NCI-H69 (cell line): ENCODE data around the gene GLI3.

Source experiments
- DNase-seq: peaks from one replicate; lab custom pipeline; 2025; lab: John Stamatoyannopoulos, UW

Gene GLI3

GRCh38 chr7:42143711-42144600, 93.1 kb downstream of the GLI3 start:
- no peak for DNase-seq

DNA sequence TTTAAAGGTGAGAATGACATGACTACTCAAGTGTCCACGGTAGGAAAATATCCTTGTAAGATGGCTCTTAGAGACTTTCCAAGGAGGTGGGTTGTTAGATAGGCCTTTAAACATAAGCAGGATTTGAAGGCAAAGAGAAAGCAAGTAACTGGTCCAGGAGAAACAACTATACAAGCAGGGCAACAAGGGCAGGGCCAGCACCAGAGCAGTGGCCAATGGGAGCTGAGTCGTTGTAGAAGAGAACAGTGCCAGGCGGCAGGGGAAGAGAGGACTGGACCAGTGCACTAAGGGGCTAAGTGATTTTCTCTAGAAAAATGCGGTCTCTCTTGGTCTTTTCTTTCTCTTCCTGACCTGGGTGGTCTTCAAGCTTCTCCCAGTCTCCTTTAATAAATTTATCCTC, 94.9 kb downstream of the GLI3 start:
- no peak for DNase-seq

DNA sequence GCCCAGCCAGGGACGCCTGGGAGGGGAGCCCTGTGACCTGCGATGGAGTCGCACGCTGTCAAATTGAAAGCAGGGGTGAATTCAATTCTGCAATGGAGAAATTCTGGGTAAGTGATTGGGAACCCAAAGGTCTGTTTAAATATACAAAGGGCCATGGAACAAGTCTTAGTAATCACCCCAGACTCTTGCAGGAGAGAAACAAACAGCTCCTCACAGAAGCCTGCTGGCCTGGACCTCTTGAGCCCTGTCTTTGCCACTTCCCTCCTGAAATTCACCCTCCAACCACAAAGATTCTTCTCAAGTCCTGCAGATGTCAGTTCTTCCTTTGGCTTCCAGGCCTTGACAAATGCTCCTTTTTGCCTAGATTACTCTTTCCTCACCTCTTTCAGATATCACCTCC, 97.3 kb downstream of the GLI3 start:
- DNase-seq = no peak

DNA sequence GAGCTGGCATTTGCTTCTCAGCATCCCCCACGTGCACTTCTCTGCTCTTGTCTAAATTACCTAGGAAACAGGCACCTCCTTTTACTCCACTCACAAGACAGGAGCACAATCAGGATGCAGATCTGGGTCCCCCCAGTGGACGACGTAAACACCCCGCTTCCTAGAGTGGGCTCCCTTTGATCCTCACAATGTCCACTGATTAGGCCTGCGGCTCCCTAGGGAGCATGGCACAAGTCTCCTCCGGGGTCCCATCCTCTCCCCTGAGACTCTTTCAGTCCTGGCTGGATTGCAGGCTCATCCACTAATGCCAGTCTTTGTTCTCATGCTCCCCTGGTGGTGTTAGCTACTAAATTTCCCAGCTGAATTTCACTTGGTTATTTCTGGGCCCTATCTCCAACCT, 98.3 kb downstream of the GLI3 start:
- no peak for DNase-seq

GRCh38 chr7:42137941-42138340, 99.1 kb downstream of the GLI3 start:
- DNase-seq = no peak

DNA sequence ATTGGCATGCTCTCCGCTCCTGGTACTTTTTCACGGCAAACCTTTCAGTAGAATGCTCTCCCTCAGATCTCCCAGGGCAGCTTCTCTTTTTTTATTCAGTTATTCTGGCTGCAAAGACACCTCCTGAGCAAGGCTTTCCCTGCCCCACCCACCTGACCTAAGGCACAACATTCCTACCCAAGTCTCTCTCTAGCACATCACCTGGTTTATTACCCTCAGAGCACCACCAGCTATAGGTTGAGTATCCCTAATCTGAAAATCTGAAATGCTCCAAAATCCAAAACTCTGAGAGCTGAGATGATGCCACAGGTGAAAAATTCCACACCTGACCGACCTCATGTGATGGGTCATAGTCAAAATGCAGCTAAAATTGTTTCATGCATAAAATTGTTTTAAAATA, 99.6 kb downstream of the GLI3 start:
- DNase-seq = no peak

- DNase-seq = no peak
Measured at GRCh38 chr7:42135728-42136127, 101.3 kb downstream of the GLI3 start.

GRCh38 chr7:42134276-42134876, 102.6 kb downstream of the GLI3 start:
- no peak for DNase-seq

DNA sequence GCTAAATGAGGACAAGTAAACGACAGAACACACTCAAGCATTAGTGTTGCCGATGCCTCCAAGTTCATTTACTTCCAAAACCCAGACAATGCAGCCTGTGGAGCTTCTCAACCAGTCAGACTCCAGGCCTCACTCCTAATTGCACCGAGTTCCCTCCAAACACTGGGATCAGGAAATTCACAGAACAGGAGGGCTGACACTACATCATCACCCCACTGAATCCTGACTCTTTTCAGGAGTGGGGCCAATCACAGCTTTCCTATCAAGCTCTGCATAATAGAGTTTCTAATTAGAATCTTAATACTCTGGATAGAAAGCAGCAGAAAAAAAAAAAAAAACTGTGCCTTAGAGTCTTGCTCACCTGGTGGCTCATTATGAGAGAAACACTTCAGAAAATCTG, 103.7 kb downstream of the GLI3 start:
- no peak for DNase-seq

DNA sequence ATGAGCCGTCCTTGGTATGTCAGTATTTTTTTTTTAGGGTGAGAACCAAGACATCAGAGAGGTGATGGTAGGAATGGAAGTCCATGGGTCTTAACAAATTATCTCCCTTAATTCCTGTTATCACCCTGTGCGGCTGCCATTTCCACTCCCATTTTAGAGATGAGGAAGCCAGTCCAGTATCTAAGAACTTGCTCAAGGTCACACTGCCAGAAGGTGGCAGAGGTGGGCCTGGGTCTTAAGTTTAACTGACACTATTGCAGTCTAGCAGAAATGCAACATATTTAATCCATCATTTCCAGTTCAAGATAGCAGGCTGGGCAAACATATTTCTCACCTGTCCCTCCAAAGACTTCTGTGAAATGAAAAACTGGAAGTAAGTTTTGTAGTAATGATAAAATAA, 108.3 kb downstream of the GLI3 start:
- DNase-seq = no peak

- DNase-seq = no peak
Measured at GRCh38 chr7:42127232-42127622, 109.8 kb downstream of the GLI3 start.

- DNase-seq = no peak
Measured at GRCh38 chr7:42126475-42127231, 110.4 kb downstream of the GLI3 start.

GRCh38 chr7:42125321-42125720, 111.7 kb downstream of the GLI3 start:
- DNase-seq = no peak

DNA sequence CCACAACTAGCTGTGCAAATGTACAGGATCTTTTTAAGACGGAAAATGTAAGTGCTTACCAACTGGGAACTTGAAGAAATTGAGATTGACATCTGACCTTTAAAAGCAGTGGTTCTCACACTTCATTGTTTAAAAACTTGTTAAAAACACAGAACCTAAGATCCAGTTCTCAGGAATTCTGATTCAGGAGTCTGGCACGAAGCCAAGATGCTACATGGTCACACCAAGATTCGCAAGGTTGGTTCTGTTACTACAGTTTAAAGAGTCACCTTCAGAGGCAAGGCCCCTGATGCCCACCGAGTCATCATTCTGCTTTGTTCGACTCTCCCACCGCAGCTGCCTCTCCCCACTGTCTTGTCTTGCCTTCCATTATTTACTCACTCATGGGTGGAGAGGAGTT, 113.3 kb downstream of the GLI3 start:
- DNase-seq = no peak

- no peak for DNase-seq
Measured at GRCh38 chr7:42120191-42120590, 116.8 kb downstream of the GLI3 start.

GRCh38 chr7:42117201-42117600, 119.8 kb downstream of the GLI3 start:
- no peak for DNase-seq

- DNase-seq = no peak
Measured at GRCh38 chr7:42115795-42116194, 121.2 kb downstream of the GLI3 start.

DNA sequence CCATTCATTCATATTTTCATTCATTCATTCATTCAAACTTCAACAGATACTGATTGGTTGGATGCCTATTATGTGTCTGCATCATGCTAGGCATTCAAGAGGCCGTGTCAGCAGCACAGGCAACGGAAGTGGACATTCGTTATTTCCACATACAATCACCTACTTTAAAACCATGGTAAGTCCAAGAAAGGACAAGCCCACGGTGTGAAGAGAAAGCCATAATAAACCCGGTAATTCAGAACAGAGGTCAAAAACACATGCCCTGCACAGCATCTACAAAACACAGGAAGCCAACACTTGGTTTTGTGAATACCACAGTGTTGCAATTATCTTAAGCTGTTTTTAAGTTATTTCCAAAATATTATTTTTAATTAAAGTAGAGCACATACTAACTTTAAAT, 126.7 kb downstream of the GLI3 start:
- DNase-seq = no peak

- DNase-seq = no peak
Measured at GRCh38 chr7:42108803-42109528, 128.0 kb downstream of the GLI3 start.

DNA sequence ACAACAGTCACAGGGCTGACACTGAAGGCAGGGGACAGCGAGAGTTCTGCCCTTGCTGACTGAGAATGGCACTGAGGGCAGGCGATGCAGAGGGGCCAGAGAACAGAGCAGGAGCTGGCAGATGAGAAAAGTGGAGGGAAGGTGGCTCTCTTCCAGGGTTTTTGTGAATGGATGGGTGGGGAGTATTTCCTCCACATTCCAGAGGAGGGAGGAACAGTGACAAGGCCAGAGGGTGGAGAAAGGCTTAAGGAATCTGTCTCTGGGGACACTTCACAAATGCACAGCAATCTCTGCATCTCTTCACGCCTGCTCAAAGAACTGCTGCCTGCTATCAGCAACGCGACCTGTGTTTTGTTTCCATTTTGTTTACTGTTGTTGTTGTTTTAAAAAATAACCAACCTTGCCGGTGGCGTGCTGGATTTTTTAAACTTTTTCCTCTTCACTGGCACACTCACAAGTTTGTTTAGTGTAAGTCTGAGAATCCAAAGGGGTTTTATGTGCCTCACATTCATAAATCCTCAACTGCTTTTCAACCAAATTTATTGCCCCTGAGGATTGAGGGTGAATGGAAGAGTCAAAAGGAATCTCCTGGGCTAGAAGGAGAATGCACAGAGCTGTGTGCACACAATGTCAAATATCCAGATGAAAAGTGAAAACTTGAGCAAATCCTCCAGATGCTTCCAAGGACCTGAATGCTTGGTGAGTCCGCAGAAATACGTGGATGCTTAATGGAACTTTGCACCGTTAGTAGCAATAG, 129.3 kb downstream of the GLI3 start:
- no peak for DNase-seq

DNA sequence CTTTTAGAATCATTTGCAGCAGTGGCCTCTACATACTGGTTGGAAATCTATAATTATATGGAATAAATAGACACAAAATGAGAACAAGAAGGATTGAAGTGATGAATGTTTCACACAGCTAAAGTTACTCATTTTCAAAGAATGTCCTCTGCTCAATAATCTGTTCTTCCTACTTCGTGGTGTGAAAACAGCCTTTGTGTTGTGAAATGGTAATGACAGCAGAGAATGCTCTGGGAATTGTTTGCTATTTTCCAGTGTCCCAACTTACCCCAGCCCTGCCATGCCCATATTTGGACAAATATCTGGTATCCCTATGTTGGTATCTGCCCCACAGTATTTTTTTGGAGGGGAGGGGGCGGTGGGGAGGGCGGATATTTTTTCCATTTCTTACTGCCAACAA, 130.4 kb downstream of the GLI3 start:
- no peak for DNase-seq
